ENCODE results near the gene PSMA2. TPM values are rescaled to one million over a fixed set of nuclear protein-coding genes. Genes with fewer than 3 reads are reported as not detected.

PSMA2 gene
- total RNA-seq, 6 experiments from 2014 or later = 40.9 to 79.5 (median 67.5) TPM

DNA sequence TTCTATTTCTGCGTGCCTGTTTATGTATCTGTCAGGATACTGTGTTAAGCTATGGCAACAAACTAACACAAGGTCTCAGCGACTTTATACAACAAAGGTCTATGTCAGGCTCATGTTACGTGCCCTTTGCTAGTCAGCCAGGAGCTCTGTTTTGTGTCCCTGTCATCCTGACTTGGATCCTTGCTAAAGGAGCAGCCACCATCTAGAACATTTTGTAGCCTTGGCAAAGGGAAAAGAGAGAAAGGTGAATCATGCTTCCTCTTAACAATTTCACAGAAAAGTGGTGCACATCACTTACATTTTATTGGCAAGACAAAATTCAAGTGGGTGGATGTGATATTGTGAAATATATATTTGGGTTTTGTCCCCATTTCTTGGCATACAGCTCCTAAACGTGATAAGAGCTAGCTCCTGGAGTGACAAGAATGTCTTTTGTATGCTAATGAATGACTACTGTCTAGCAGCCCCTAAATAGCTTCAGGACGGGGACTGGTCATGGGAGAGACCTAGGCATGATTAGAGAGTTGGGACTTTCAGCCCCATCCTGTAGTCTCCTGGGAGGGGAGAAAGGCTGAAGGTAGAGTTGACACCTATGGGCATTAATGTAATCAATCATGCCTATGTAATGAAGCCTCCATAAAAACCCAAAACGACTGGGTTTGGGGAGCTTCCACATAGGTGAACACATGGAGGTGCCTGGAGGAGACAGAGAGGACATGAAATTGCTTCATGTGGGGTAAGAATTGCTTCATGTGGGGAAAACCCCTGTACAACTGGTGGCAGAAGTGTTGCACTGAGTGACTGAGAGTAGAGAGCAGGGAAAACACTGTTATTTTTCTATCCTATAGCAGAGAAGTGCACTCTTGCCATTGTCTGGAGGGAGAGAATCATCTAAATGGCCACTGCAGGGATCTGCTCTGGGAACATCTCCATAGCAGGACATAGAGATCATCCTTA lies 33.2 kb upstream of the PSMA2 start:
- Histone ChIP-seq H3K36me3 (no peaks in the 10 kb centered on the region), H3K9me3 (no peaks in the 10 kb centered on the region), H3K27me3 (no peaks in the 10 kb centered on the region), H3K4me3 (no peak overlapping the region), H3K27ac (no peak overlapping the region), H3K4me1 (no peaks in the 10 kb centered on the region)
- DNase-seq (no peak), ATAC-seq (peak in 2 of 4 donors; percentile 16 to 37)
- TF ChIP-seq, protein P1, sequence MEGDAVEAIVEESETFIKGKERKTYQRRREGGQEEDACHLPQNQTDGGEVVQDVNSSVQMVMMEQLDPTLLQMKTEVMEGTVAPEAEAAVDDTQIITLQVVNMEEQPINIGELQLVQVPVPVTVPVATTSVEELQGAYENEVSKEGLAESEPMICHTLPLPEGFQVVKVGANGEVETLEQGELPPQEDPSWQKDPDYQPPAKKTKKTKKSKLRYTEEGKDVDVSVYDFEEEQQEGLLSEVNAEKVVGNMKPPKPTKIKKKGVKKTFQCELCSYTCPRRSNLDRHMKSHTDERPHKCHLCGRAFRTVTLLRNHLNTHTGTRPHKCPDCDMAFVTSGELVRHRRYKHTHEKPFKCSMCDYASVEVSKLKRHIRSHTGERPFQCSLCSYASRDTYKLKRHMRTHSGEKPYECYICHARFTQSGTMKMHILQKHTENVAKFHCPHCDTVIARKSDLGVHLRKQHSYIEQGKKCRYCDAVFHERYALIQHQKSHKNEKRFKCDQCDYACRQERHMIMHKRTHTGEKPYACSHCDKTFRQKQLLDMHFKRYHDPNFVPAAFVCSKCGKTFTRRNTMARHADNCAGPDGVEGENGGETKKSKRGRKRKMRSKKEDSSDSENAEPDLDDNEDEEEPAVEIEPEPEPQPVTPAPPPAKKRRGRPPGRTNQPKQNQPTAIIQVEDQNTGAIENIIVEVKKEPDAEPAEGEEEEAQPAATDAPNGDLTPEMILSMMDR (IDR thresholded peaks at IDR 0.05) = no peak
- TF ChIP-seq POLR2A (IDR thresholded peaks at IDR 0.05) = no peak
- WGBS (ENCODE audit: insufficient coverage, low coverage, low lambda C conversion rate, missing lambda C conversion rate) = 53% methylated on average over 6 of the region's 6 CpGs
- intact Hi-C loops (cut with DNase I) = no loop called here

DNA sequence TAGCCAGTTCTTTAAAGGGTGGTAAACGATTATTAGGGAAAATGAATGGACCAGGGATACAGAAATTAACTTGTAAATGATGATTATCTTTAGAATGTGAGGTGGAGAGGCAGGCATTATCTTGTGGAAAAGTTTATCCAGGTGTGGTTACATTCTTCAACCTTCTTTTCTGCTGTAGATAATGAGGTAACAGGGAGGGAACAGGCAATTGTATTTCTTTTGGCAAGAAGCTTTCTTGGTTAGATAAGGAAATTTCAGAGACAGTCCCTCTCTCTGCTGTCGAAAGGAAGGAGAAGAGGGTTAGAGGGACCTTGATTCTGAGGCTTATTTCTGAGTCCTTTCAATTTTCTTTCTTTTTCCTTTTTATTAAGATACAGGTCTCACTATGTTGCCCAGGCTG lies 32.3 kb upstream of the PSMA2 start:
- no peak overlapping the region for H3K4me3 ChIP-seq
- ATAC-seq (no peak), DNase-seq (no peak)
- no peak overlapping the region for H3K27ac ChIP-seq
- H3K9me3 ChIP-seq = no peaks in the 10 kb centered on the region
- TF ChIP-seq POLR2A (IDR thresholded peaks at IDR 0.05) = no peak
- TF ChIP-seq, protein P1 (IDR thresholded peaks at IDR 0.05) = no peak
- WGBS (ENCODE audit: insufficient coverage, low coverage, low lambda C conversion rate, missing lambda C conversion rate) = 8% methylated on average over 2 of the region's 2 CpGs
- H3K36me3 ChIP-seq = no peaks in the 10 kb centered on the region
- no peaks in the 10 kb centered on the region for H3K27me3 ChIP-seq
- H3K4me1 ChIP-seq = no peaks in the 10 kb centered on the region
- intact Hi-C loops (cut with DNase I) = no loop called here

DNA sequence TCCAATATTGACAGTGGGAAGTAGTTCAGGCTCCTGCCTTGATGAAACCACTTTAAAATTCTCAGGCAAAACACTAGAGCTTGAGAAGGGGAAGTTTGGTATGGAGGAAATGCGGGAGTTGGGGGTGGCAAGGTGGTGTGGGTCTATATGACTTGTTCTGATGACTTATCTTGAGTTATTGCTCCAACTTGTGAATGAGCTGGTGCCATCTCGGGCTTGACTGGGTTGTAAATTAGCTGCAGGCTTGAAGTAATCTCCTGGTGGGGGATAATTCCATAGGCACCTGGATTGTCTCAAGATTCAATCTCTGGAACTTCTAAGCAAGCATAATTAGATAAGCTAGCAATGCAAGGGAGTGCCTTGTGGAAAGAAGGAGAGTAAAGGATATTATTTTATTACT lies 29.2 kb upstream of the PSMA2 start:
- Histone ChIP-seq H3K27ac (no peak overlapping the region), H3K36me3 (no peaks in the 10 kb centered on the region), H3K4me1 (no peaks in the 10 kb centered on the region), H3K9me3 (no peaks in the 10 kb centered on the region), H3K27me3 (no peaks in the 10 kb centered on the region), H3K4me3 (no peak overlapping the region)
- TF ChIP-seq POLR2A (IDR thresholded peaks at IDR 0.05) = no peak
- TF ChIP-seq, protein P1 (IDR thresholded peaks at IDR 0.05) = no peak
- DNase-seq (no peak), ATAC-seq (no peak)
- WGBS (ENCODE audit: insufficient coverage, low coverage, low lambda C conversion rate, missing lambda C conversion rate) = 40% methylated on average over 2 of the region's 2 CpGs
- intact Hi-C loops (cut with DNase I) = no loop called here

DNA sequence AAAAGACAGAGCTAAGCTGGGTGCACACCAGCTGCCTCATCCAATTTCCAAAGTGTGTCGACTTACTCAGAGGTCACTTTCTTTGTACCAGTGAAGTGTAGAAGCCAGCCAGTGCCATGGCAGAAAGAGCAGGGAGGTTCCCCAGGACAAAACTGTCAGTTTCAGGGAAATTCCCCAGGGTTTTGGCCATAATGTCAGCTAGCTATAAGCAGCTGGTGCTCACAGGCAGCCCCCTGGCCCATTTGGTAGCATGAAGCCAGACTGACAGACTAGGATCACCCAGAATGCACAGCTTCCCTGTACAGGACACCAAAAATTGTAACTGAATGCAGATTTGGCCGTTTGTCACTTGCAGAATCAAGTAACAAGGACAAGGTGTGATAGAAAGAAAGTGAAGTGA lies 28.8 kb upstream of the PSMA2 start:
- intact Hi-C loops (cut with DNase I) = no loop called here
- no peaks in the 10 kb centered on the region for H3K4me1 ChIP-seq
- WGBS (ENCODE audit: insufficient coverage, low coverage, low lambda C conversion rate, missing lambda C conversion rate) = 7% methylated on average over 1 of the region's 2 CpGs

More for the DNA sequence above, 28.8 kb upstream of the PSMA2 start:
- H3K27me3 ChIP-seq = no peaks in the 10 kb centered on the region
- no peak for ATAC-seq
- no peak overlapping the region for H3K27ac ChIP-seq
- no peaks in the 10 kb centered on the region for H3K9me3 ChIP-seq
- no peak for TF ChIP-seq POLR2A (IDR thresholded peaks at IDR 0.05)
- TF ChIP-seq, protein P1 (IDR thresholded peaks at IDR 0.05) = no peak
- no peak for DNase-seq
- H3K36me3 ChIP-seq = no peaks in the 10 kb centered on the region
- no peak overlapping the region for H3K4me3 ChIP-seq

Measured in right lobe of liver (tissue), 6 donors.